Right lung (tissue), 5 donors: Measurements from ENCODE around the gene MAFG. TPM values are rescaled to one million over a fixed set of nuclear protein-coding genes. Genes with fewer than 3 reads are reported as not detected.
"Not testable (repeated sequence)": the region's sequence is repeated elsewhere in the genome, so short reads cannot be mapped to it uniquely, and the experiment has no call there.

Experiments used
- DNase-seq, 2 donors: peaks; one replicate each; pipeline ENCODE4 v3.0.0-alpha.2; 2013
- polyA plus RNA-seq, 5 donors: library from polyadenylated mRNA; unstranded; fragments of 120-200 nt; gene quantifications; one replicate each; pipeline versions ENCODE4 v1.2.1 to v1.2.3, GENCODE V29; 2013; ENCODE audit warnings: inconsistent platforms in 1 of 5, low replicate concordance in 1 of 5; ENCODE audit not compliant: insufficient read length in 5 of 5, insufficient read depth in 1 of 5

The MAFG gene
- polyA plus RNA-seq, 5 donors: 7.1 to 13.4 (median 9.7) TPM

DNA sequence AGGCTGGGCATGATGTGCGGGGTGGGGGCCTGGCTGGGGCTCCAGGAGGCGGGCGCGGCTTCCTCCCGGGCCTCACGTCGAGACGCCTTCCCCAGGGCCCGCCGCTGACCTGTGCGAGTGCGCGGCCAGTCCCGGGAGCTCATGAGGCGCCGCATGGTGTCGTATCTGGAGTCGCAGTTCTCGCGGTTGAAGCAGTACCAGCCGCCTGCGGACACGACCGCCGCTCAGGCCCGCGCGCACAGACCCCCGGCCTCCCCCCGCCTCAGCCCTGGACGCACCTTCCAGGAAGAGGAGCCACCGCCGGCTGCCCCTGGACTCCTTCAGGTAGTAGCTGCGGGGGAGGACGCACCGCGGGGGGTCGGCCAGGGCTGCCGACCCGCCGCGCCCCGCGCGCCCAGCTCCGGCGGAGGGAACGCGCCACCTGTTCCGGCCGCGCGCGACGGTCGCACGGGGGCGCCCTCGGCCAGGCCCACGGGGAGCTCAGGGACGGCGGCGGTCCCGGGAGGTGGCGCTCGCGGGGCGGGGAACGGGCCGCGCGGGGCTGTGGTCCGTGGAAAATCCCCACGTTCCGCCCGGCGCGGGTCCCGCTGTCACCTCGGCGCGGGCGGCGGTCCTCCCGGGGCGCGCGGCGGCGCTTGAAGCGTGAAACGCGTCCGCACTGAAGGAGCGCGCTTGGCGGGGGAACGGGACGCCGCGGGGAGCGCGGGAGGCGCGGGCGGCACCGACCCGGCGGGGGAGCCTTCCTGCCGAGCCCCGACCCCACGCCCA, 32.0 kb upstream of the MAFG start:
- peak in 1 of 2 donors; percentile 51 for DNase-seq

DNA sequence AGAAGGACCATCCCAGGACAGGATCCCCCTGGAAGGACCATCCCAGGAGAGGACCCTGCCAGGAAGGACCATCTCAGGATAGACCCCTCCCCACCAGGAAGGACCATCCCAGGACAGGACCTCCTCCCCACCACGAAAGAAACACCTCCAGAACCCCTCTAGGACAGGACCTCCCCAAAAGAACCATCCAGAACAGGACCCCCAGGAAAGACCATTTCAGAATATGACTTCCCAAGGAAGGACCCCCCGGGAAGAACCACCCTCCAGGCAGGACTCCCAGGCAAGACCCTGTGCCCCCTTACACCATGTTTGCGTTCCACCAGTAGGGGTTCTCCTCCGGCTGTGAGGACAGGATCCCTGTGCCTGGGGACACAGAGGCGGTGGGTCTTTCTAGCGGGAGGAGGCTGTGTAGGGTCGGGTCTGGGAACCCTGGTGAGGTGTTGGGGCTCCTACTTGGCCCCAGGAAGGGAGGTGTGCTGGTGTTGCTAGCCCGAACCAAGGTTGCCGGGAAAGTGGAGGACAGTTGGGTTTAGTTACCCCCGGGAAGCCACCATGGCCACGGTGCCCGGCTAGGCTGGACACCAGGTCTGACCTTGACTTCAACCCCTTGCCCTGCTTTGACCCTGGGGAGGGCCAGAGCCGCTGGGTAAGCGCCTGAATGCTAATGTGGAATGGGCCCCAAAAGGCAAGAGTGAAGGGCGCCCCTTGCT, 31.3 kb upstream of the MAFG start:
- no peak for DNase-seq

DNA sequence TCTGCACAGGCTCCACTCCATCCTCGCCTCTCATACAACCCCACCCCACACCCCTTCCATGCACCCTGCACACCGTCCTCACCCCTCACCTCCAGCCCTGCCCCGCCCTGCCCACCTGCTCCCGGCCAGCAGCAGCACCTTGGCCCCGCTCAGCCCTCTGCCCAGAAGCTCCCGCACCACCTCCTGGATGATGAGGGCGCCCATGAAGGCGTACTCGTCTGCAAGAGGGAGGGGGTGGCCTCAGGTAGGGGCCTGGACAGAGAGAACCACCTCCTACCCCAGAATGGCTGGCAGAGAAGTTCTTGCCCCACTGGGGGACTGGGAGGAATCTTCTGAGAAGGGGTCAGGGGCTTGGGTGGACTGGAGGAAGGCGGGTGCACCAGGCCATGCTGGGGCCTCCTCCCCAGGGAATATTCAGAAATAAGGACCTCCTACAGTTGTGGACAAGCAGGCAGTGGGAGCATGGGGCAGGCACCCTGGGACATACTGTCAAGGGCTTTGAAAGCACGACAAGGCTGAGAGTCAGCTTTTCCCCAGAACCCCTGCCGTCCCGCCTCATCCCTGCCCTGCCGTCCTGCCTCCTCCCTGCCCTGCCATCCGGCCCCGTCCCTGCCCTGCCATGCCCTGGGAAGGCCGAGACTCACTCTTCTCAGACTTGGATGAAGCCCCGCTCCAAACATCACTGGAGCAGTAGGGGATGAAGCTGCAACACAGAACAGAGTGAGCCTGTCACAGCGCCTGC, 30.3 kb upstream of the MAFG start:
- DNase-seq: no peak

DNA sequence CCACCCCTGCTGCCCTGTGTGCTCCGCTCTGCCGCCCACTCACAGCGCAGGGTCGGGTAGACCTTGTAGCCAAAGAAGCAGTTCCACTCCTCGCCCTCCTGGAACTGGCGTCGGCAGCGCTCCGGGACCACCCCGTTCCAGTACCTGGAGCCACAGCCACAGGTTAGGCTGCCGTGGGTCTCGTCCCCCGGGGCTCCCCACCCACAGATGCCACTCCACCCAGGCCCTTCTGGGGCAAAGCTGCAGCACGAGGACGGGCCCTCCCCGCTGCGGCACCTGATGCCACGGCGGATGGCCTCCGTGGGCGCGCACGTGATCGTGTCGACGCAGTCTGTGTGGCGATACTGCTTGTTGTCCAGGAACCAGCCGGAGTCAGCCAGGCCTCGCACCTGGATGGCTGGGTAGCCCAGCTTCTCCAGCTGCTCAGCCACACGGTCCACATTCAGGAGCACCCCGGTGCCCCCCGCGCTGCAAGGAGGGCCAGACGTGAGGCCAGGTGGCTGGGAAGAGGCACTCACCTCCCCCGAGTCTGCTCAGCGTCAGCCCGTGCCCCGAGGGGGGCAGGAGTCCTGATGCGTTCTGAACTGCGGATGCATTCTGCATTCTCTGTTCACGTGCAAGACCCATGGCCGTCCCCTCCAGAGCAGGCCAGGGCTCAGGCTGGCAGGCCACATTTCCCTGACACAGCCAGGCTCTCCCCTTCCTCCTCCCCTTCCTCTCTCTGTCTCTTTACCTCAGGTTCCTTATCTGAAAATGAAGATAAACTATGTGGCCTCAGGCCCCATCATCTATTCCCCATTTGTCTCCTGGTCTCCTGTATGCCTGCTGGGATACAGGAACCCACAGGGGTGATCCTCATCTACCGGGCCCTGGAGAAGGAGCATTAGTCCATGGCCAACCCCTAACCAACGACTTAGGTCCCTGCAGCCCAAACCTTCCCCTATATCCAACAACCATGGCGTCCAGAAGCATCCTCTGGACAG, 29.4 kb upstream of the MAFG start:
- DNase-seq: no peak

DNA sequence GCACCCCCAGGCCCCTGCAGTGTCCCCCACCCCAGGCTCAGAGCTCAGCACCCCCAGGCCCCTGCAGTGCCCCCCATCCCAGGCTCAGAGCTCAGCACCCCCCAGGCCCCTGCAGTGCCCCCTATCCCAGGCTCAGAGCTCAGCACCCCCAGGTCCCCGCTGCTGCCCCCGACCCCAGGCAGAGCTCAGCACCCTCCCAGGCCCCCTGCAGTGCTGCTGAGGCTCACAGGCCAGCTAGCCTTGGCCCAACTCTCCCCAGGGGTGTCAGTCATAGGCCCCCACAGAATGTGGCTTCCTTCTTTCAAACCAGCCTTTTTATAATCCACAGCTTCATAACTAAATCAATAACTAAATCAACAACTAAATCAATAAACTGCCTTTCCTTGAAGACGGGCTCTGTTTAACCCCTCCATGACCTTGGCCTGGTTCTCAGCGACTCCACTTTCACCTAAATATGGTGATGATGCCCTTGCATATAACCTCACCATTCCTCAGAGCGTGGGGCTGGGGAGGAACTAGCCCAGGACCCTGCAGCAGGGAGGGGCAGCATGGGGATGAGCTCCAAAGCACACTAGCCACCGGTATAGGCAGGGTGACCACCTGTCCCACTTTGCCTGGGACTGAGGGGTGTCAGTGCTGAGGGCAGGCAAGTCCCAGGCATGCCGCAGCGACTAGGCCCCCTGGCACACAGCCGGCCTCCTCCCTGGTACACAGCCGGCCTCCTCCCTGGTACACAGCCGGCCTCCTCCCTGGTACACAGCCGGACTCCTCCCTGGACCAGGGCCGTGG, 28.4 kb upstream of the MAFG start:
- no peak for DNase-seq

DNA sequence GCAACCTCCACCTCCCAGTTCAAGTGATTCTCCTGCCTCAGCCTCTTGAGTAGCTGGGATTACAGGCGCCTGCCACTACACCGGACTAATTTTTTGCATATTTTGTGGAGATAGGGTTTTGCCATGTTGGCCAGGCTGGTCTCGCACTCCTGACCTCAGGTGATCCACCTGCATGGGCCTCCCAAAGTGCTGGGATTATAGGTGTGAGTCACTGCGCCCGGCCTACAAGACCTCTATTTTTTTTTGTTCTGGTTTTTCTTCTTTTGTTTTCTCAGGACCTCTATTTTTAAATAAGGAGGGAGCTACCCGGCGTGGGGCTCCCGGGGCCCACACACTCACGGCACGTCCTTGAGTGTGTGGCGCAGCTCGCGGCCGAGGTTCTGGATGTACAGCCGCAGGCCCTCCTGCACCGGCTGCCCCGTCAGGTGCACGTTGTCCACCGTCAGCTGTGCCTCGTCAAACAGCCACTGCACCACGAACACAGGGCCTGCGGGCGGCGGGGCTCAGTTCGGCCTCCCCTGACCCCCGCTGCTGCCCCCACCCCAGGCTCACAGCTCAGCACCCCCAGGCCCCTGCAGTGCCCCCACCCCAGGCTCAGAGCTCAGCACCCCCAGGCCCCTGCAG, 27.6 kb upstream of the MAFG start:
- no peak for DNase-seq

DNA sequence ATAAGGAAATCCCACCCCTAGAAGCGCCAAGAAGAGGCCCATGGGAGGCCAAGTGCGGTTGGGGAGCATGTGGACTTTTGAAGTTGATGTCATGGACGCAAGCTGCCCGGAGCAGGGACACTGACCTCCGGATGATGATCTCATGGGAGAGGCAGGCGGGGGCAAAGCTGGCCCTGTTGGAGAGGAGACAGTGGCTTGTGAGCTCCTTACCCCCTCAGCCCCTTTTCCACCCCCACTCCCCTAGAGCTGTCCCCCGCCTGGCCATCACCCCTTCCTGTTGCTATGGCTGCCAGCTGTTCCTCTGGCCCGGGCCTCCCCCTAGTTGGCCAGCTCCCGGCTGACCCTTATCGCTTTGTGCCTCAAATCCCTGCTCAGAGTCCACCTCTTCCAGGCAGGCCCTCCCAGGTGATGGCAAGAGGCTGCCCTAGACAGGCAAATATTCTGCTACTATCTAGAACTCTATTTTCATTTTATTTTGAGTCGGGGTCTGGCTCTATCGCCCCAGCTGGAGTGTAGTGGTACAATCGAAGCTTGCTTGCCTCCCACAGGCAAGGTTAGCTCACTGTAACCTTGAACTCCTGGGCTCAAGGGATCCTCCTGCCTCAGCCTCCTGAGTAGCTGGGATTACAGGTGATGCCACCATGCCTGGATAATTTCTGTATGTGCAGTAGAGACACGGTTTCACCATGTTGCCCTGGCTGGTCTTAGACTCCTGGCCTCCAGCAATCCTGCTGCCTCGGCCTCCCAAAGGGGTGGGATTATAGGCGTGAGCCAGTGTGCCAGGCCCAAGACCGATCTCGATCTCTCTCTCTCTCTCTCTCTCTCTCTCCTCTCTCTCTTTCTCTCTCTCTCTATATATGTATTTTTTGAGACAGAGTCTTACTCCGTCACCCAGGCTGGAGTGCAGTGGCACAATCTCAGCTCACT, 26.9 kb upstream of the MAFG start:
- no peak for DNase-seq

DNA sequence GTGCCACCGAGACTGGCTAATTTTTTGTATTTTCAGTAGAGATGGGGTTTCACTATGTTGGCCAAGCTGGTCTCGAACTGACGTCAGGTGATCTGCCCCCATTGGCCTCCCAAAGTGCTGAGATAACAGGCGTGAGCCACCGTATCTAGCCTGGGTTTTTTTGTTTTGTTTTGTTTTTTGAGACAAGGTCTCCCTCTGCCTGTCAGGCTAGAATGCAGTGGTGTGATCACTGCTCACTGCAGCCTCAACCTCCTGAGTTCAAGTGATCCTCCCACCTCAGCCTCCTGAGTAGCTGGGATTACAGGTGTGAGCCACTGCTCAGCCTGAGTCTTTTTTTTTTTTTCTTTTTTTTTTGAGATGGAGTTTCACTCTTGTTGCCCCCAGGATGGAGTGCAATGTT, 25.9 kb upstream of the MAFG start:
- not testable (repeated sequence) for DNase-seq

DNA sequence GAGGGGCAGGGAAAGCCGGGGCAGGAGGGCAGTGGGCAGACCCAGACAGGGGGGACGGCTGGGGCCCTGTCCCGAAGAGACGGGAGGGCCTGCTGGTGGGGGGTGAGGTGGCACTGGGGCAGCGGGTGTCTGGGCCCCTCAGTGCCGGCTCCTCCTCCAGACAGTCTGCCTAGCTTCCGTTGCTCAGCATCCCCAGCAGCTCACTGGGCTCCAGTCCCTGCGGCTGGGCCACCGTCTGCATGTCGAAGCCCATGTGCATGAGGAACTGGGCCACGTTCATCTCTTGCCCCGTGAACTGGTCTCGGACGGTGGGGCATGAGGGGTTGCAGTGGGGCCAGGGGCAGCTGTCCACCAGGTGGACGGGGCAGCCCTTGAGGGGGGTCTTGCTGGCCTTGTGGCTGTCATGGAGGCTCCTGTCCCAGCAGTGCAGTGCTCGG, 25.3 kb upstream of the MAFG start:
- no peak for DNase-seq

DNA sequence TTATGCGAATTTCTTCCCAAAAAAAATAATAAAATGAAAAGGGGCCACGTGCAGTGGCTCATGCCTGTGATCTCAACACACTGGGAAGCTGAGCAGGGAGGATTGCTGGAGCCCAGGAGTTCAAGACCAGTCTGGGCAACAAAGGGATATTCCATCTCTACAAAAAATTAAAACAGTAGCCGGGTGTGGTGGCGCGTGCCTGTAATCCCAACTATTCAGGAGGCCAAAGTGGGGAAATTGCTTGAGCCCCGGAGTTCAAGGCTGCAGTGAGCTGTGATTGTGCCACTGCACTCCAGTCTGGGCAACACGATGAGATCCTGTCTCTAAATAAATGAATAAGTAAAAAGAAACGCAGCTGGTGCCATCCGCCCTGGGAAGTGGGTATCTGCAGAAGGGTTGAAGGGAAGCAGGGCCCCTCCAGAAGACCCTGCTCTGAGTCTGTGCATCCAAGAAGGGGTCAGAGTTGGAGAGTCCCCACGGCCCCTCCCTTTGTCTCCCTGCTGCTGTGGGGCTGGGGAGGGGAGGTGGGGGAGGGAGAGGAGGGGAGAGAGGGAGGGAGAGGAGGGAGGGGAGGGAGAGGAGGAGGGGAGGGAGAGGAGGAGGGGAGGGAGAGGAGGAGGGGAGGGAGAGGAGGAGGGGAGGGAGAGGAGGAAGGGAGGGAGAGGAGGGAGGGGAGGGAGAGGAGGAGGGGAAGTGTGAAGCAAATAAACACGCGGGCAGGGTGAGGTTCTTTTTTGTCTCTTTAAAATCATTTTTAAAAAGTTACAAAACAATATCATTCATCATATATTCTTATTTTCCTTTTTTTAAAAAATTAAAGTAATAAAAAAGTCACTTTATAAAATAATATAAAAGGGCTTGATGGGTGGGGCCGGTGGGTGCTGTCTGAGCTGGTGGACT, 24.5 kb upstream of the MAFG start:
- no peak for DNase-seq

DNA sequence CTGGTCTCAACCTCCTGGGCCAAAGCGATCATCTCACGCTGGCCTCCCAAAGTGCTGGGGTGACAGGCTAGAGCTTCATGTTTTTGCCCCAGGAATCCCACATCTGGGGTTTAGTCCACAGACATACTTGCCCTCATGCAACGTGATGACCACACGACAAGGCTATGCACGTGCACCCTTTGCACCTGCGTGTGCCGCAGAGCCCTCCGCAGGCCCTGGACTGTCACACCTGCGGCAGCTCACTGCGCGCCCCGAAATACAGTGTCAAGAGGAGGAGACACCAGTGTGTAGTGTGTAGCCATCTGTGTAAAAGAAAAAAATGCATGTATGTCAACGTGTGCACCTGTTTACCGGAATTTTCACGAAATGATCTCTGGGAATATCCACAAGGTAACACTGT, 23.0 kb upstream of the MAFG start:
- DNase-seq: no peak

DNA sequence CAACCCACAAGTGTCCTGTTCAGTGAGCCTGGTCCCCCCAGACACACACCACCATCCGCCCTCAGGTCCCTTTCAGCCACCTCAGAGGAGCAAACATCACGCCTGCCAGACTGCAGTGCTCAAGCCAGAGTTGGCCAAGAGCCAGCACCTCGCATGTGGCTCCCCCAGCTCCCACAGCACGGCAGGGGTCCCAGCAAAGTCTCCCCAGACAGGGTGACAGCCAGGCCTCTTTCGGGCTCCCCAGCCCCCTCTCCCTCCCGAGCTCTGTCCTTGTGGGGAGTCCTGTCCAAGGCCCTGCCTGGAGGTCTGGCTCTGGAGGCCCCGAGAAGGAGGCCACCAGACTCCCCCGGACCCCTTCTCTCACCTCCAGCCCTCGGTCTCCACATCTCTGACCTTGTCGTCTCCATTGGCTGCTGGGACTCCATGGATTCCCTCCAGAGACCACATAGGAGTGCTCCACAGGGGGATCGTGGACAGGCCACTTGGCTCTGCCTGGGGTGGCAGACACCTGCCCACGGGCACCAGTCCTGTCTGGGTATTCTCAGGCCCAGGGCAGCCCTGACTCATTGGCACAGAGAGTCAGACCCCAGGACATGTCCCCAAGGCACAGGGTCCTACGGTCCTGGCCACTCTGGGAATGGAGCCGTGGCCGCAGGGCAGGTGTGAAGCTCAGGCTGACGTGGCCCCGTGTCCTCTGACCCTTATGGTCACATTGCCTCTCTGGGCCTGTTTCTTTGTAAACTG, 21.3 kb upstream of the MAFG start:
- no peak for DNase-seq

DNA sequence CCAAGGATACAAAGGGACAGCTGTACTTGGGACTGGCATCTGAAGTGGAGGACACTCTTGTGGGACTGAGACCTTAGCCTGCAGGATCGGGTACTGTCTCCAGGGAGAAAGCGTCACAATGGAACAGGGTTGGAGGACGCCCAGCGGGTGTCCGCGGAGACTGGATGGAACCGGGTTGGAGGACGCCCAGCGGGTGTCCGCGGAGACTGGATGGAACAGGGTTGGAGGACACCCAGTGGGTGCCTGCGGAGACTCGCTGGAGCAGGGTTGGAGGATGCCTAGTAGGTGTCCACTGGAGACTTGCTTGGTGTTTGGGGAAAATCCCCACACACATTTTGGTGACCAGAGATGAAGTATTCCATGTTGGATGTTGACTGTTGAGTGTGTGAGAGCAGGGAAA, 19.7 kb upstream of the MAFG start, which contains the start of gene MYADML2:
MYADML2 (minus strand) TSS at position 45 of the 400 bp plus-strand sequence. CDS start 5,492 bp downstream, outside the sequence.
- no peak for DNase-seq

DNA sequence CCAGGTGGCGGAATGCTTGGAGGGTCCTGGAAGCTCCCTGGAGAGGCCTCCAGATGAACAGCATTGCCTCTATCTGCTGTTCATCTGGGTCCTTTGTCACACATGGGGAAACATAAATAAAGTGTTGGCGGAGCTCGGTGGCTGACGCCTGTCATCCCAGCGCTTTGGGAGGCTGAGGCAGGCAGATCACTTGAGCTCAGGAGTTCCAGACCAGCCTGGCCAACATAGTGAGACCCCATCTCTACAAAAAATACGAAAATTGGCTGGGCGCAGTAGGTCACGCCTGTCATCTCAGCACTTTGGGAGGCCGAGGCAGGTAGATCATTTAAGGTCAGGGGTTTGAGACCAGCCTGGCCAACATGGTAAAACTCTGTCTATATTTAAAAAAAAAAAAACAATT, 17.3 kb upstream of the MAFG start:
- DNase-seq: no peak

DNA sequence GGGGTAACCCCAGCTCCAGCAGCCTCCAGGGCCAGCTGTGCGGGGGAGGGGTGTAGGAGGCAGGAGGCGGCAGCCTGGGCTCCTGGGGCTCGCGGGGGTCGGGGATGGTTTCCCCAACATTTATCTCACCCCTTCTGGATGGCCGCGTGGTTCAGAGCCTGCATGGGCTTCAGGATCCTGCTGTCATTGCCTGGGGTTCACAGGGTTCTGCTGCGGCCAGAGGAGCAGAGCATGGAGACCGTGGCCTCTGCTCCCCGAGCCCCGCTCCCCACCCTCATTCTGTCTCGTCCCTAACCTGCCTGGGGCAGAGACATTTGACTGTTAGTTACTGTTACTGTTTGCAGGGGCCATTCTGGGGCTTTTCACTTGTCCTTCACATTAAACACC, 14.6 kb upstream of the MAFG start:
- DNase-seq: no peak

DNA sequence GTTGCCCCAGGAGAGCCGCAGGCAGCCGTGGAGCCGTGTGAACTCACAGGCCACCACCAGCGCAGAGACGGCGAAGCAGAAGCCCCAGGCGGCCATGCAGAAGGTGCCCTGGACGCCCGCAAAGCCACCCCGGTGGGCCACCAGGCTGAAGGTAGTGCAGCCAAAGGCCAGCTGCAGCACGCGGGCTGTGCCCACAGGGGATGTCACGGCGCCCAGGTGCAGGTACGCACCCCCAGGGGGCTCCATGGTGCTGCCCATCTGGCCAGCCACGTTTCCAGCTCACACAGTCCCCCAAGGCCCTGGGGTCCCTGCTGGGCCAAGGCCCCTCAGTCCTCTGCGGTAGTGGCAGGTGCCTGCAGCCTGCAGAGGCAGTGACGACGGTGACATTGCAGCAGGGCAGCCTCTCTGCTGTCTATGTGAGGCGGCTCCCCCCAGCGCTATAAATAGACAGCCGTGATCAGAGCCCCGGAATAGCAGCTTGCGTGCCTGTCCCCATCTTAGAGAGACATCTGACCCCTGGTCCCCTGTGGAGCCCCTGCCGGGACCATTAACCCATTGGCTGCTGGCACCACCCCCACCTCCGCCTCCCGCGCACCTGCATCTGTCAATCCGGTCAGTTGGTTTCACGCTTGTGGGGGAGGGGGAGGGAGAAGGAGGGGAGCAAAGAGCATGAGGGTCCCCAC, 14.1 kb upstream of the MAFG start:
- no peak for DNase-seq
